ENCODE results near the gene TENM4. TPM values are rescaled to one million over a fixed set of nuclear protein-coding genes. Genes with fewer than 3 reads are reported as not detected.

The TENM4 gene
- total and polyA plus RNA-seq, 2 of the 8 experiments (the other 6 are each of a cell fraction or from before 2014, with no cell fraction given), result 3.5 to 7.2 TPM

DNA sequence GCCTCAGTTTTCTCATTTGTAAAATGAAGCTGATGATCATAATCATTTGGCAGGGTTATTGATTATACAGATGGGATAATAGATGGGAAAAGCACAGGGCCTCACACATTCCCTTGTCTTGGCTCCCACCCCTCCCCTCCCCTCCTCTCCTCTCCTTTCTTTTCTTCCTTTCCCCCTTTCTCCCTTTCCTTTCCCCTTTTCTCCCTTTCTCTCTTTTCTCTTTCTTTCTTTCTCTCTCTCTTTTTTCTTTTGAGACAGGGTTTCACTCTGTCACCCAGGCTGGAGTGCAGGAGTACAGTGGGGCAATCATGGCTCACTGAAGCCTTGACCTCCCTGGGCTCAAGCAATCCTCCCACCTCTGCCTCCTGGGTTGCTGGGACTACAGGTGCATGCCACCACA lies 705.1 kb downstream of the TENM4 start:
- no peak overlapping the region for H2AFZ ChIP-seq (ENCODE audit: low read length)
- TF ChIP-seq JUND (IDR thresholded peaks at IDR 0.05; ENCODE audit: low read length) (no peak), SUZ12 (IDR thresholded peaks at IDR 0.05; ENCODE audit: low read length) (no peak), MAFK (IDR thresholded peaks at IDR 0.05; ENCODE audit: low read depth, low read length) (no peak), POLR2AphosphoS5 (IDR thresholded peaks at IDR 0.05; ENCODE audit: low read depth, low read length) (no peak), ZNF274 (IDR thresholded peaks at IDR 0.05; ENCODE audit: borderline replicate concordance, extremely low read depth, low read length) (no peak), CTBP2 (IDR thresholded peaks at IDR 0.05; ENCODE audit: borderline replicate concordance, insufficient read depth, insufficient read length, low read length) (no peak), NRF1 (IDR thresholded peaks at IDR 0.05; ENCODE audit: low read depth, low read length) (no peak), SIRT6 (IDR thresholded peaks at IDR 0.05; ENCODE audit: low read length) (no peak), TAF1 (IDR thresholded peaks at IDR 0.05; ENCODE audit: low read depth, low read length) (no peak)
- TF ChIP-seq, protein P1, sequence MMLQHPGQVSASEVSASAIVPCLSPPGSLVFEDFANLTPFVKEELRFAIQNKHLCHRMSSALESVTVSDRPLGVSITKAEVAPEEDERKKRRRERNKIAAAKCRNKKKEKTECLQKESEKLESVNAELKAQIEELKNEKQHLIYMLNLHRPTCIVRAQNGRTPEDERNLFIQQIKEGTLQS (IDR thresholded peaks at IDR 0.05; ENCODE audit: insufficient read depth, low read depth, low read length), result no peak
- H3K79me2 ChIP-seq (ENCODE audit: control insufficient read depth in 1 of 2, insufficient read depth in 2 of 2, low read length in 2 of 2), result no peaks in the 10 kb centered on the region
- no peak overlapping the region for H2BK5ac ChIP-seq (ENCODE audit: low read depth, low read length)
- ChIA-PET CTCF (ENCODE audit: partially characterized antibody) (interaction anchor here (1.0 to 3.5 kb wide), 8 partner anchors 17 to 130 kb away, joined by 3 to 12 read pairs (median 6); no protein-coding TSS in a partner anchor), POLR2A (ENCODE audit: partially characterized antibody) (interaction anchor here (1.1 kb wide), 1 partner anchor 13 kb away, joined by 5 read pairs; no protein-coding TSS in a partner anchor)
- H2BK15ac ChIP-seq (ENCODE audit: low read length), result no peak overlapping the region
- H3K4me3 ChIP-seq (ENCODE audit: extremely low read depth in 1 of 4, insufficient read depth in 2 of 4, low read depth in 3 of 4, low read length in 4 of 4), result no peak overlapping the region
- H3K79me1 ChIP-seq (ENCODE audit: low read depth, low read length), result no peaks in the 10 kb centered on the region
- H3K36me3 ChIP-seq (ENCODE audit: control insufficient read depth in 2 of 4, insufficient read depth in 4 of 4, low read length in 3 of 4), result no peaks in the 10 kb centered on the region
- H3K56ac ChIP-seq (replicated peaks; ENCODE audit: insufficient read length, low read depth, low read length), result no peak overlapping the region
- no peak overlapping the region for H2BK20ac ChIP-seq (ENCODE audit: low read length)
- DNase-seq (ENCODE audit: low read depth in 1 of 2, low spot score in 2 of 2) (no peak), FAIRE-seq (no peak)
- H2BK12ac ChIP-seq (ENCODE audit: low read depth, low read length), result no peak overlapping the region
- H3K27ac ChIP-seq (ENCODE audit: low read depth, low read length), result no peak overlapping the region
- no peak overlapping the region for H2BK120ac ChIP-seq (replicated peaks; ENCODE audit: low read depth, low read length)
- no peak overlapping the region for H3K14ac ChIP-seq (ENCODE audit: insufficient read length)
- no peak overlapping the region for H4K5ac ChIP-seq (ENCODE audit: insufficient read length, low read depth, low read length)
- no peak overlapping the region for H3K18ac ChIP-seq (ENCODE audit: extremely low read depth, low read length)
- H3K4me2 ChIP-seq (ENCODE audit: insufficient read depth in 1 of 2, low read depth in 2 of 2, low read length in 2 of 2), result no peak overlapping the region
- no peaks in the 10 kb centered on the region; the same call in 1 of the 2 replicates for H3K23me2 ChIP-seq (ENCODE audit: low read depth, low read length)
- H4K20me1 ChIP-seq (replicated peaks in 1 of 2; ENCODE audit: control insufficient read depth in 1 of 2, insufficient read depth in 2 of 2, low read length in 2 of 2), result no peaks in the 10 kb centered on the region
- no peak overlapping the region for H3K23ac ChIP-seq (ENCODE audit: insufficient read length)
- H4K8ac ChIP-seq (ENCODE audit: extremely low read depth, insufficient read depth, low read length), result no peak overlapping the region
- H3K27me3 ChIP-seq (replicated peaks in 1 of 4; ENCODE audit: control insufficient read depth in 3 of 4, extremely low read depth in 1 of 4, insufficient read depth in 3 of 4, low read length in 3 of 4), result no peaks in the 10 kb centered on the region
- no peak overlapping the region for H3K9ac ChIP-seq (replicated peaks in 1 of 4; ENCODE audit: extremely low read depth in 1 of 4, low read depth in 3 of 4, low read length in 3 of 4)
- no peaks in the 10 kb centered on the region; a peak in 1 of 7 replicates for H3K4me1 ChIP-seq (replicated peaks in 1 of 4; ENCODE audit: control insufficient read depth in 3 of 4, insufficient read depth in 4 of 4, low read length in 3 of 4)
- H3K4ac ChIP-seq (replicated peaks; ENCODE audit: insufficient read length, low read depth, low read length), result no peak overlapping the region
- H3K9me3 ChIP-seq (ENCODE audit: insufficient read depth in 2 of 2, low read depth in 1 of 2, low read length in 1 of 2), result no peaks in the 10 kb centered on the region
- no peak overlapping the region for H2AK5ac ChIP-seq (ENCODE audit: low read depth, low read length)
- no peak overlapping the region for H4K91ac ChIP-seq (replicated peaks; ENCODE audit: insufficient read length, low read length)
